Stimulated activated CD4-positive, alpha-beta T cell treated with anti-CD3 and anti-CD28 coated beads, TNF-alpha, amount 100 ng/mL, for 24 hours (primary cell): ENCODE measurements around the gene RANBP17.
"Not testable (repeated sequence)": the region's sequence is repeated elsewhere in the genome, so short reads cannot be mapped to it uniquely, and the experiment has no call there.

Experiments used
- DNase-seq, 3 experiments: peaks; one replicate each; pipeline ENCODE4 v3.0.0-alpha.2; 2020; ENCODE audit warnings: low read depth in 3 of 3

The RANBP17 gene

GRCh38 chr5:171155621-171156020 lies 293.8 kb downstream of the RANBP17 start:
- DNase-seq = no peak

GRCh38 chr5:171157276-171157675 lies 295.5 kb downstream of the RANBP17 start:
- no peak for DNase-seq

- DNase-seq = no peak
These were observed 296.0 kb downstream of the RANBP17 start for GRCh38 chr5:171157775-171158174.

- DNase-seq = no peak
These were observed 296.8 kb downstream of the RANBP17 start for GRCh38 chr5:171158581-171158980.

GRCh38 chr5:171162165-171162564 lies 300.3 kb downstream of the RANBP17 start:
- DNase-seq = no peak

- DNase-seq = no peak
These were observed 300.8 kb downstream of the RANBP17 start for GRCh38 chr5:171162596-171162995.

- no peak for DNase-seq
These were observed 304.9 kb downstream of the RANBP17 start for GRCh38 chr5:171166766-171167165.

- DNase-seq = no peak
These were observed 306.4 kb downstream of the RANBP17 start for GRCh38 chr5:171168171-171168570.

- not testable (repeated sequence) for DNase-seq
These were observed 313.1 kb downstream of the RANBP17 start for GRCh38 chr5:171174960-171175359.

GRCh38 chr5:171175746-171176145 lies 313.9 kb downstream of the RANBP17 start:
- no peak for DNase-seq

- not testable (repeated sequence) for DNase-seq
These were observed 316.4 kb downstream of the RANBP17 start for GRCh38 chr5:171178190-171178589.

GRCh38 chr5:171188016-171188415 lies 326.2 kb downstream of the RANBP17 start:
- DNase-seq = no peak

- DNase-seq = no peak
These were observed 327.6 kb downstream of the RANBP17 start for GRCh38 chr5:171189442-171189841.

- no peak for DNase-seq
These were observed 330.3 kb downstream of the RANBP17 start for GRCh38 chr5:171192111-171192510.

- DNase-seq = no peak
These were observed 339.5 kb downstream of the RANBP17 start for GRCh38 chr5:171201310-171201709.

- DNase-seq = no peak
These were observed 343.6 kb downstream of the RANBP17 start for GRCh38 chr5:171205375-171205774.

GRCh38 chr5:171207256-171207847 lies 345.5 kb downstream of the RANBP17 start:
- no peak for DNase-seq

- no peak for DNase-seq
These were observed 360.1 kb downstream of the RANBP17 start for GRCh38 chr5:171221916-171222315.

GRCh38 chr5:171223927-171224326 lies 362.1 kb downstream of the RANBP17 start:
- DNase-seq = no peak

- DNase-seq = no peak
These were observed 364.4 kb downstream of the RANBP17 start for GRCh38 chr5:171226096-171226754.

GRCh38 chr5:171226864-171227263 lies 365.0 kb downstream of the RANBP17 start:
- DNase-seq = no peak

GRCh38 chr5:171236651-171237050 lies 374.8 kb downstream of the RANBP17 start:
- DNase-seq = no peak

- no peak for DNase-seq
These were observed 380.7 kb downstream of the RANBP17 start for GRCh38 chr5:171242521-171242920.

GRCh38 chr5:171246231-171246630 lies 384.4 kb downstream of the RANBP17 start:
- no peak for DNase-seq
